ENCODE results near the gene MYCBP2. TPM values are rescaled to one million over a fixed set of nuclear protein-coding genes. Genes with fewer than 3 reads are reported as not detected.

MYCBP2 gene
- total and polyA plus RNA-seq, 8 donors, result 70.4 to 105 (median 79.1) TPM

DNA sequence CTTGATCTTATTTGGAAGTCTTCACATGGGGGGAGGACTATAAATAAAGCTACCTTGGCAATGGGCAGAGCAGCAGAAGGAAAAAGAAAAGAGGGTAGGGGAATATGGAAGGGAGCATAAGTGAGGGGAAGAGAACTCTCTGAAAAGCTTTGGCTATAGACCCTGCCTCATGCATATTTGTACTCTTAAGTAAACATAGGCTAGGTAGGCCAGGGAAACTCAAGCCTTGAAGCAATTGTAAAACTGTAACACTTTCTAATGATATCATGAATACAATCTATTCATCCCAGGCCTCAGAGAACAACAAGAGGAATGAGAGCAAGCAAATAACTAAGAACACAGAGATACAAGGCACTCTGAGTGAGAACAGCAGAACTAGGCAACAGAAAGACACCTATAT, 20.4 kb downstream of the MYCBP2 start:
- peak overlapping the region in 1 of 2 donors; percentile 20 for H3K27ac ChIP-seq
- ATAC-seq, result peak; percentile 47

DNA sequence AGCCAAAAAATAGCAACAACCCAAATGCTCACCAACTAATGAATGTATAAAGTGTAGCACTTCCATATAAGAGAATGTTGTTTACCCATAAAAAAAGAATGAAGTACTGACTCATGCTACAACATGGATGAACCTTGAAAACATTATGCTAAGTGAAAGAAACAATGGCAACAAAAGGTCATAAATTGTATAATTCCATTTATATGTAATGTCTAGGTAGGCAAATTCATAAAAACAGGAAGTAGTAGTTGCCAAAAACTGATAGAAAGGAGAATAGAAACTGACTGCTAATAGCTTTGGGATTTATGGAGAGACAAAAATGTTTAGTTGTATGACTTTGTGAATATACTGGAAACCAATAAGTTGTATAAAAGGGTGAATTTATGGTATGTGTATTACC, 21.6 kb downstream of the MYCBP2 start:
- H3K4me3 ChIP-seq, result no peak overlapping the region
- ATAC-seq, result no peak
- no peaks in the 10 kb centered on the region for H3K36me3 ChIP-seq
- DNase-seq, result no peak
- H3K4me1 ChIP-seq, result peaks cover 9 to 73% of the 10 kb centered on the region in 2 donors
- no peaks in the 10 kb centered on the region for H3K9me3 ChIP-seq
- TF ChIP-seq, protein P1, sequence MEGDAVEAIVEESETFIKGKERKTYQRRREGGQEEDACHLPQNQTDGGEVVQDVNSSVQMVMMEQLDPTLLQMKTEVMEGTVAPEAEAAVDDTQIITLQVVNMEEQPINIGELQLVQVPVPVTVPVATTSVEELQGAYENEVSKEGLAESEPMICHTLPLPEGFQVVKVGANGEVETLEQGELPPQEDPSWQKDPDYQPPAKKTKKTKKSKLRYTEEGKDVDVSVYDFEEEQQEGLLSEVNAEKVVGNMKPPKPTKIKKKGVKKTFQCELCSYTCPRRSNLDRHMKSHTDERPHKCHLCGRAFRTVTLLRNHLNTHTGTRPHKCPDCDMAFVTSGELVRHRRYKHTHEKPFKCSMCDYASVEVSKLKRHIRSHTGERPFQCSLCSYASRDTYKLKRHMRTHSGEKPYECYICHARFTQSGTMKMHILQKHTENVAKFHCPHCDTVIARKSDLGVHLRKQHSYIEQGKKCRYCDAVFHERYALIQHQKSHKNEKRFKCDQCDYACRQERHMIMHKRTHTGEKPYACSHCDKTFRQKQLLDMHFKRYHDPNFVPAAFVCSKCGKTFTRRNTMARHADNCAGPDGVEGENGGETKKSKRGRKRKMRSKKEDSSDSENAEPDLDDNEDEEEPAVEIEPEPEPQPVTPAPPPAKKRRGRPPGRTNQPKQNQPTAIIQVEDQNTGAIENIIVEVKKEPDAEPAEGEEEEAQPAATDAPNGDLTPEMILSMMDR (IDR thresholded peaks at IDR 0.05), result no peak
- no peaks in the 10 kb centered on the region for H3K27me3 ChIP-seq
- intact Hi-C loops (cut with DNase I), result no loop called here
- peak overlapping the region in 1 of 2 donors; percentile 20 for H3K27ac ChIP-seq

More for the DNA sequence above, 20.4 kb downstream of the MYCBP2 start:
- Histone ChIP-seq H3K27me3 (no peaks in the 10 kb centered on the region), H3K9me3 (no peaks in the 10 kb centered on the region), H3K36me3 (no peaks in the 10 kb centered on the region), H3K4me3 (no peak overlapping the region), H3K4me1 (peaks cover 2 to 69% of the 10 kb centered on the region in 2 donors)
- TF ChIP-seq, protein P1 (IDR thresholded peaks at IDR 0.05), result no peak
- intact Hi-C loops (cut with DNase I), result no loop called here
- DNase-seq, result no peak

DNA sequence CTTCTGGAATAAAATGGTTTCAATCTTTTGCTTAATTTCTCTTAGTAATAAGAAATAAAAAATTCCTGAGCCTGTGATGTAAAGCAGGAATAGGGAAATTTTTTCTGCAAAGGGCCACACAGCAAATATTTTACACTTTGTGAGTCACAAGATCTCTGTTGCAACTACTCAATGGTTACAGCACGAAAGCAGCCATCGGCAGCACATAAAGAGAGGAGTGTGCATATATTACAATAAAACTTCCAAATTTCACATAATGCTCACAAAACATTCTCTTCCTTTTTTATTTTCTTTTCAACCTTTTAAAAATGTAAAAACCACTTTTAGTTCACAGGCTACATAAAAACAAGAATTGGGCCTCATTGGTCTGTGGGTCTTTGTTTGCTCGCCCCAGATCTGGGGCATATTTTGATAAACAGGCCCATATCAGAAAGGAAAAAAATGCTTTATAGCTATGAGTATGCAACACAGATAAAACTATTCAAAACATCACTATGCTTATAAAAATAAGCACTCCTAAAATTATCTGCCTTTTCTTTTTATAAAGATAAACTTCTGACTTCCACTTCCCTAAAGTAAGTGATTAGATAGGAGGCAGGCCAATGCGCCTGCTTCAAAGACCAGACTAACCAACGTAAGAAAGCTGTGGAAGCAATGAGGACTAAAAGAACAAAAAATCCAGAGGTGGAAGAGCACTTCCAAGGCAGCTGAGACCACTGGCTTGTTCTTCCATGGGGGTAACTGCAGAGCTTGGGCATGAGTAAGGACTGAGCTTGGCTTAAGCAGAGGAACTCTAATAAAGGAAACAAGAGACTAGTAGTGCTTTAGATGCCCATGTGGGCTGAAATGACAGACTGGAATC, 26.5 kb downstream of the MYCBP2 start:
- Histone ChIP-seq H3K27ac (peak overlapping the region; percentile 60 to 74), H3K4me1 (peaks cover 21 to 60% of the 10 kb centered on the region in 2 donors)
- intact Hi-C loops (cut with DNase I), result no loop called here

DNA sequence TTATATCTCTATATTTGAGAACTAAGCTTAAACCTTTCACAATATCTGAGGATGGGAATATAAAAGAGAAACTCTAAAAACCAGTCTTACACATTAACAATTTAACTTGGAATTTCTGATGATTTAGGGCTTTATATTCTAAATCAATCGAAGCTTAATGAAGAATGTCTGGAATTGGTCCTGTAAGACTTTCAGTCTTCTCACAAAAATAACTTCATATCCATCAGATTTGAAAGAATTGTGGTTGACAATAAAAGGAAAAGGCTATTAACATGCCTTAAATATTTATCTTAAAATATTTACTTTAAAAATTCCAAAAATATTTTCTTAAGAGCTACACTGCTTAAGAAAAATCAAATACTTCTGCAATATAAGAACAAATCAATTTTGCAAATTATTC, 27.3 kb downstream of the MYCBP2 start:
- H3K36me3 ChIP-seq, result peaks cover 0 to 16% of the 10 kb centered on the region in 2 donors
- intact Hi-C loops (cut with DNase I), result no loop called here
- no peak overlapping the region for H3K4me3 ChIP-seq
- TF ChIP-seq, protein P1 (IDR thresholded peaks at IDR 0.05), result no peak
- H3K27me3 ChIP-seq, result no peaks in the 10 kb centered on the region
- ATAC-seq (no peak), DNase-seq (no peak)
- H3K9me3 ChIP-seq, result no peaks in the 10 kb centered on the region
- H3K4me1 ChIP-seq, result peaks cover 21 to 53% of the 10 kb centered on the region in 2 donors
- H3K27ac ChIP-seq, result peak overlapping the region; percentile 60 to 74

More for the DNA sequence above, 26.5 kb downstream of the MYCBP2 start:
- TF ChIP-seq, protein P1 (IDR thresholded peaks at IDR 0.05), result no peak
- Histone ChIP-seq H3K4me3 (no peak overlapping the region), H3K27me3 (no peaks in the 10 kb centered on the region), H3K9me3 (no peaks in the 10 kb centered on the region), H3K36me3 (peaks cover 0 to 8% of the 10 kb centered on the region in 2 donors)
- DNase-seq (peak in 2 of 4 donors; percentile 35 to 58), ATAC-seq (peak; percentile 89)

DNA sequence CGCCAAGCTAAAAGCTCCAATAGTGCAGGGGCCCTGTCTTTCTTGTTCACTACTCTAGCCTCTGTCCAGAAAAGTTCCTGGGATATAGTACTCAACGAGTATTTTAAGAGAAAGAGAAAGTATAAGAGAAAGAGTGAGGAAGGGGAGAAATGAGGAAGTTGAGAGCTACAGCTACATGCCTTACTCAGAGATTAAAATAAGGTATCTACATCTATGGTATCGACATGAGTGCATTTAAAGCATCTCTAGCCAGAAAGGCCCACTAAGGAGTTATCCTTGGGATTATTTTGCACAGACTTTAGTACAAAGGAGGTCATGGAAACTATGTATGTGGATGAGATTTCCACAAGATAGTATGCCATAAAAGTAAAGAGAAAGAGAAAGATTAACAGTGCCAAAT, 28.5 kb downstream of the MYCBP2 start:
- Histone ChIP-seq H3K36me3 (peaks cover 0 to 22% of the 10 kb centered on the region in 2 donors), H3K9me3 (no peaks in the 10 kb centered on the region), H3K27ac (peak overlapping the region in 1 of 2 donors; percentile 39), H3K27me3 (no peaks in the 10 kb centered on the region), H3K4me3 (peak overlapping the region in 1 of 2 donors; percentile 12), H3K4me1 (peaks cover 21 to 53% of the 10 kb centered on the region in 2 donors)
- DNase-seq (no peak), ATAC-seq (no peak)
- TF ChIP-seq, protein P1 (IDR thresholded peaks at IDR 0.05), result no peak
- intact Hi-C loops (cut with DNase I), result no loop called here
